COLO668 (cell line): ENCODE data around the gene TMEM119.
A peak's percentile ranks its signal among the peaks of the same experiment; 100 is the strongest.
"Not testable (repeated sequence)": the region's sequence is repeated elsewhere in the genome, so short reads cannot be mapped to it uniquely, and the experiment has no call there.

ENCODE experiments used
- DNase-seq: peaks from one replicate; lab custom pipeline; 2025; ENCODE audit not compliant: unreplicated experiment; lab: John Stamatoyannopoulos, UW

Gene TMEM119

GRCh38 chr12:108567406-108568337 is 30.2 kb downstream of the TMEM119 start:
- DNase-seq = no peak

- no peak for DNase-seq
Observed at GRCh38 chr12:108566452-108566851, 31.4 kb downstream of the TMEM119 start.

GRCh38 chr12:108565976-108566375 is 31.9 kb downstream of the TMEM119 start:
- DNase-seq = peak; percentile 89

GRCh38 chr12:108565146-108565545 is 32.7 kb downstream of the TMEM119 start:
- no peak for DNase-seq

- no peak for DNase-seq
Observed at GRCh38 chr12:108564724-108565123, 33.2 kb downstream of the TMEM119 start.

GRCh38 chr12:108563804-108564151 is 34.1 kb downstream of the TMEM119 start:
- DNase-seq = no peak

- DNase-seq = peak; percentile 80
Observed at GRCh38 chr12:108563136-108563803, 34.6 kb downstream of the TMEM119 start.

- DNase-seq = peak; percentile 99
Observed at GRCh38 chr12:108562348-108563135, 35.3 kb downstream of the TMEM119 start, which contains the start of gene ISCU. Gene ISCU, plus strand, starts transcription at chr12:108562596. Its CDS starts 27 bp downstream, at chr12:108562623.

- DNase-seq = no peak
Observed at GRCh38 chr12:108561852-108562347, 36.0 kb downstream of the TMEM119 start.

- peak; percentile 89 for DNase-seq
Observed at GRCh38 chr12:108560752-108561719, 36.8 kb downstream of the TMEM119 start, which contains the start of gene SART3. Gene SART3, minus strand, starts transcription at chr12:108561173. Its CDS starts 19 bp downstream, at chr12:108561154.

- no peak for DNase-seq
Observed at GRCh38 chr12:108560321-108560721, 37.6 kb downstream of the TMEM119 start.

- no peak for DNase-seq
Observed at GRCh38 chr12:108559748-108560147, 38.1 kb downstream of the TMEM119 start.

- DNase-seq = no peak
Observed at GRCh38 chr12:108559007-108559655, 38.8 kb downstream of the TMEM119 start.

GRCh38 chr12:108555383-108555782 is 42.5 kb downstream of the TMEM119 start:
- not testable (repeated sequence) for DNase-seq

- no peak for DNase-seq
Observed at GRCh38 chr12:108553799-108554198, 44.1 kb downstream of the TMEM119 start.

GRCh38 chr12:108551535-108551934 is 46.3 kb downstream of the TMEM119 start:
- DNase-seq = no peak

- no peak for DNase-seq
Observed at GRCh38 chr12:108548954-108549521, 48.8 kb downstream of the TMEM119 start.

- DNase-seq = no peak
Observed at GRCh38 chr12:108547686-108548085, 50.2 kb downstream of the TMEM119 start.

GRCh38 chr12:108543652-108544051 is 54.2 kb downstream of the TMEM119 start:
- DNase-seq = no peak
